Measurements from ENCODE around the gene SOAT2.

The SOAT2 gene

GRCh38 chr12:53065470-53065869 is 37.8 kb upstream of the SOAT2 start:
- no peak for DNase-seq

DNA sequence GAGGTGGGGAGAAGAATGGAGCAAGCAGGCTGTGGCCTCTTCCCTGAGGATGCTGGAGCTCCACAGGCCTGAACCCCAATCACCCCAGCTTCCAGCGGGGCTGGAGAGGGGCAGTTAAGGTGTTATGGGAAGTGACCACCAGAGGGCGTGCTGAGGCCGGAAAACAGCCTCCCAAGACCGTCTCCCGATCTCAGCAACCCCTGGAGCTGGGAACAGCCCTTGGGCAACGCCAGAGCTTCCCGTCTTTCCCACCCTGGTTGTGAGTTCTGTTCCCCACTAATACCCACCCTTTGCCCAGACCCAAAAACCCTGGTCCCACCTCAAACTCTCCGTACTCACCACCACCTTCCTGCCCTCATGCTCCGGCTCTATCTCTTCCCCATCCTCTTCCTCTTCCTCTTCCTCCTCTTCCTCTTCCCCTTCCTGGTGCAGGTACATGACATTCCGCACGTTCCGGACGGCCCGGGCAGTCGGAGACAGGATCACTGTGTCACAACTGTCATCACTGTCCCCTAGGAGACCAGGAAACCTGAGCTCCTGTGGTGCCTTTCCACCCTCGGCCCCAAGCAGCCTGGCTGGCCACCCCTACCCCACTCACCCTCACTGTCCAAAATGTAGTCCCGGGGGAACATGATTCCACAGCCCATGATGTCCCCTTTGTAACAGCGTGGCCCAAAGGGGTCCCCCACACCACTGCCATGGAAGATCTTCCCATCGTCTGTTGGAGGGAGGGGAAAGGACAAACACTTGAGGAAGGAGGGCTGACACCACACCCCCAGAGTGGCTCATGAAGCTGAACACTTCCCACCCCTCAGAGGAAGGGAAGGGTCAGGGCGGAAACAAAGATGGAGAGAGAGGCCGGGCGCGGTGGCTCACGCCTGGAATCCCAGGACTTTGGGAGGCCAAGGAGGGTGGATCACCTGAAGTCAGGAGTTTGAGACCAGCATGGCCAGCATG is 37.0 kb upstream of the SOAT2 start:
- peak; percentile 79 for DNase-seq

DNA sequence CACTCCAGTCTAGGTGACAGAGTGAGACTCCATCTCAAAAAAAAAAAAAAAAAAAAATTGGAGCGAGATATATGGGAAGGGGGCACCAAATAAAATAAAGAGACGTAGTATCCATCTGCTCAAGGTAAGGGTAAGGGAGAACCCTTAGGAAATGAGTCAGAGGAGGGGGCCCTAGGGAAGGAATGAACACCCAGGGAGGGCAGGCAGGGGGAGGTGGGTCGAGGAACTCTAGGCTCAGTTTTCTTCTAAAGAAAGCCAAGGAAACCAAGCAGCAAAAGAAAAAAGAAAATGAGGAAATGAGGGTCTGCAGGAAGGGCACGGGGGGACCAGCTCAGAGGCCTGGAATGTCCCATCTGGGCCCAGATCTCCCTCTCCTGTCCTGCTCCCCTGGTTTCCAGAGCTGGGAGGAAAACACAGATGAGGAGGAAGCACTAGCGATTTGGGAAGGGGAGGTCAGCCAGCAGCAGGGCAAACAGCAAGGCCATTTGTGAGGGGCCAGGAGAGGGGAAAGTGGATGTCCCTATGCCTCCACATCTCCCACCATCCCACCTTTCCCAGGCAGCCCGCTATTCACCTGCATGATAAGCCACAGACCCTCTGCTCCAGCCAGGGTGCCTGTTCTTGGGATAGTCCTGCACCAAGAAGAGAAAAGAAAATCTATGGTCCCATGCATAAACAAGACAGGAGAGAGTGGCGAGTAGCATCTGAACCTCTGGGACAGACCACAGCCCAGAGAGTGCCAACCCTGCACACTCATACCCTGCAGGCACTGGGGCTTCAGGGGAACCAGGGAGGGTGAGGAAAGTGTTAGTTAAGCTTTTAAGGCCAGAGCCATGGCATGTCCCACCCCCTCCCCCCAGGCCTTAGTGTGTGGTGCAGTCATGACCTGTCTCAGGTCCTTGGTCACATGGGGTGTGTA is 36.0 kb upstream of the SOAT2 start:
- no peak for DNase-seq

GRCh38 chr12:53067993-53068770 is 35.1 kb upstream of the SOAT2 start:
- DNase-seq = no peak

DNA sequence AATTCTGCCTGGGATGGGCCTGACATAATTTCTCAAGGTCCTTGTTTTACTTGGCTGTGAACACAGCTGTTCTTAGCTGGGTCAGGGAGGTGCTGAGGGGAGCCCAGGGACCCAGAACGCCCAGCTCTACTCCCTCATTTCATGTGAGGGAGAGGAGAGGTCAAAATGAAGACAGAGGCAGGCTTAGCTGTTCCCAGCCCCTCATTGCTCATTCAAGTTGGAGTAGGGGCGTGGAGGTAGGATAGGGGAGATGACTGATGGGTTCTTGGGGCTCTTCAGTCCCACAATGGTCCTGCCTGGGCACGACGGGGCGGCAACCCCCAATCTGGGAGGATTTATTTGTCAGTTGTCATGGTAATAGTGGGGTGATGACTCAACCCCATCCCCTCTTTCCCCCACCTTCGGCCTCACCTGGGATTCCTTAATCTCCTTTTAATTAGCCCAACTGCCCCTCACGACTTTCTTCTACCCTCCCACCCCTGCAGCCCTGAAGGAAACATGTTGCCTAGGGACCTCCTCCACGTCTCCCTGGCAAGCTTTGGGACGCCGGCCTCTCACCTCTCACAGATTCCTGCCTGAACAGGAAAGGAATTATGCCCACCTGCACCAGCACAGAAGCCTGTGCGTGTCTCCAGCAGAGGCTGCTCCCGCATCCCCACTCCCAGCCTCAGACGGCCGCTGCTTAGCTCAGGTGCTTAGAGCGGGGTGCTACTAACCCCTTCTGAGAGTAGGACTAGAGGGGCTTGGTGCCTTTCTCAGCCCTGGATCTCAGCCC is 34.3 kb upstream of the SOAT2 start:
- no peak for DNase-seq

DNA sequence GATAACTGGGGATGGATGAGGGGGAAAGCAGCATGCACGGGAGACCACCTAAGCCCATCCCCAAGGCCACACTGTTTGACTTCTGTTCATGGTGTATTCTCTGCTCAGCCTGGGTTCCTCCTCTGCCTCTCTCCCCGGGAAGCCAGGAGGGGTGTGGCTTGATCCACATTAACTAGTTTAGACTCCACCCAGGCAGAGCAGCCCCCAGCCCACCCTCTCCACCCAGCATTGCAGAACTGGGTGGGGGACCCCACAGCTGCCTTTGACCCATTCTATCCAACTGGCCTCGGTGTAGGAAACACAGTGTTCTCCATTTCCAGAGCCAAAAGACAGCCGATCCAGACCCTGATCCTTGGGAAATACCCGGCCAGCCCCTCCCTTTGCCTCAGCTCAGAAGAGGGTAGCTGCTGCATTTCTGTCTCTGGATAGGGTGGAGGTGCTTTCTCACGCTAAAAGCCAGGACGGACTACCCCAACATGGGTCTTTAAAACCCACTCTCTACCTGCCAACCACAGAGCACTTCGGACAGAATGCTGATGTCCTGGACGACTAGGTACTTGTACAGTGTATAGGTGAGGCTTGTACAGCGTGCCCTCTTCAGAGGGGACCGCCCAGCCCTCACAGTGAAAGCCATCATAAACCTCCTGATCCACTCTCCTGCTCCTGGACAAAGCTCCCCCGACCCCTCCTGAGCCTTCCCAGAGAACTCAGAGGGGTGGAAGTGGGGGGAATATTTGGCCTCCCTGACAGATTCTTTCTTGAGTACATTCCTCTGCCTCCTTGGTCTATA is 33.5 kb upstream of the SOAT2 start:
- DNase-seq = no peak

DNA sequence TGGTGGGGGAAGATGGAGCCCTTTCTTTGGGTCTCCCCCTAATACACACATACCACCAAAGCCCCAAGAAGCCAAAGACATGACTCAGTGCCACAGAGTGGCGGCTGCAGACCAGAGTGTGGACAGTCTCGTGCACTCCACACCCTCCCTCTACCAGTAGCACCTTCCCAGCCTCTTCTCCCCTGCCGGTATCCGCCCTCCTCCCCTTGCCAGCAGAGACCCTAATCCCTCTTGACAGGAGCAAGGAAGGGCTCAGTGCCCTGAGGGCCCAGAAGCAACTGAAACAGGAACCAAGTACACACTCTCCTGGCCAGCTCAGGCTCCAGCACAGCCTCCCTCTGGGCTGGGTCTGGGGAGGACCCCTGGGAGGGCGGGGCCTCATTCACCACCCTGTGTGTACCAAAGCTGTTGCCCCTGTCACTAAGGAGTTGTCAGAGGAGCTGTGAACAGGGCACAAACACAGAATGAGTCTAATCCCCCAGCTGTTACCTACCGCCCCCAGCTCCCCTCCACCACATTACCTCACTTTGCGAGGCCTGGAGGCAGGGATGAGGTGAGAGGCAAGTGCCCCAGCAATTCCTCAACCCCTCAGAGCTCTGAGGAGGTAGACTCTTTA is 32.3 kb upstream of the SOAT2 start:
- DNase-seq = no peak

DNA sequence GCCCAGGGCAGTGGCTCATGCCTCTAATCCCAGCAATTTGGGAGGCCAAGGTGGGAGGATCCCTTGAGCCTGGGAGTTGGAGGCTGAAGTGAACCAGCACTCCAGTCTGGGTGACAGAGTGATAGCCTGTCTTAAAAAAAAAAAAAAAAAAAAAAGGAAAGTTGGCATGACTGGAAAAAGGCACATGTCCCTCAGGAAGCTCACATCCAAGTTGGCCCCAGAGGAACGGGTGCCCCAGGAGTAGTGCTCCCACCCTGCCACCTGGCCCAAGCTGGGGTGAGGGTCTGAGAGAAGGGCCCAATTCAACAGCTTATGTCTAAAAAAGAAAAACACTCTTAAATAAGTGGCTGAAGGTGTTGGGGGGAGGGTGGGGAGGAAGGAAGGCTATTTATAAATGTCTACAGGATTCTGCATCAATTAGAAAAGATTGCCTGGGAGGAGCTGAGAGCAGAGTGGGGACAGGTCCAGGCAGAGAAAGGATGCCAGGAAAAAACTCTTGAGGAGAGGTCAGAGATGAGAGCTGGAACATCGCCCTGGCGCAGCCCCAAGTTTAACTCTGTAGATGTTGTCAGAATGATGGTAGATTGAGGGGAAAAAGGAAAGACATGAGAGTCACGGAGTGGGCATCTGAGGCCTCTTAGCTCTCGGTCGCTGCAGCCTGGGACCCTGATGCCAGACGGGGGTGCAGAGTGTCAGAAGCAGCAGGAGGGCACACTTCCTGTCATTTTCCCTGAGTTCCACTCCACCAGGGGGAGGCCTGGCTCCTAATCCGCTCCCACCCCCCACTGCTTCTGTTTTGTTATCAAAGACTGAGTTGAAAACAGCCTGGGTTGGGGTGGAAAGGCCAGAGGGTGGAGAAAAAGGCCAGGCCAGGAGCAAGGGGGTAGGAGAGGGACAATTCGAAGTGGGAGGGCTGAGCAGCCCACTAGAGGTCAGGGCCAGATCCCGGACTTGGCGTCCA is 31.4 kb upstream of the SOAT2 start:
- no peak for DNase-seq

GRCh38 chr12:53073881-53074280 is 29.4 kb upstream of the SOAT2 start:
- no peak for DNase-seq

DNA sequence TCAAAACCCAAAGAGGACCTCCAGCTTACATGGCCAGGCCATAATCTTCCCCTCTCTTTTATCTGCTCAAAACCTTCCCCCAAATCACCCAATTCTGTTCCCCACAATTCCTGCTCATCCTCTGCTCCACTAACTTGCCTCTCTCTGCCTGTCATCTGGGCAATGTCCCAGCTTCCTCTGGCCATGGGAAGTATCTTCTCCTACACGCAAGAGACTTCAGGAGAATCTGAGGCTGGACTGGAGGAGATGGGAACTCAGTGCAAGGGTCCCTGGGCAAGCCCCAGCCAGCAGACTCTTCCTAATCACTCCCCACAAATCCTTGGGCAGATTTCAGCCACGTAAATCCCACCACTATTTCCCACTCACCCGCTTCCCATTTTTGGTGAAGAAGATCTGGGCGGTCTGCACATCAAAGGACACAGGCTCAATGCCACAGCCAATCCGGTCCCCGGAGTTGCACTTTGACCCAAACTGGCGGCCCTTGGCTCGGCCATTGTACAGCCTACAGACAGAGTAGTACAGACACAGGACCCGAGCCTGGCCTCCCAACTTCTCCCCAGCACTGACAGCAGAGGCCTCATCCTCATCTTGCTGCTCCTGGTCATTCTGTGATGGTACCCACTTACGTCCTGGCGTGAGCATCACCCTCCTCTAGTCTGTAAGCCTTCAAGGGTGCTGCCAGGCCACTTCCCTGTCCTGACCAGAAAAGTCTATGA is 28.8 kb upstream of the SOAT2 start:
- no peak for DNase-seq

GRCh38 chr12:53074999-53075370 is 28.3 kb upstream of the SOAT2 start:
- no peak for DNase-seq

DNA sequence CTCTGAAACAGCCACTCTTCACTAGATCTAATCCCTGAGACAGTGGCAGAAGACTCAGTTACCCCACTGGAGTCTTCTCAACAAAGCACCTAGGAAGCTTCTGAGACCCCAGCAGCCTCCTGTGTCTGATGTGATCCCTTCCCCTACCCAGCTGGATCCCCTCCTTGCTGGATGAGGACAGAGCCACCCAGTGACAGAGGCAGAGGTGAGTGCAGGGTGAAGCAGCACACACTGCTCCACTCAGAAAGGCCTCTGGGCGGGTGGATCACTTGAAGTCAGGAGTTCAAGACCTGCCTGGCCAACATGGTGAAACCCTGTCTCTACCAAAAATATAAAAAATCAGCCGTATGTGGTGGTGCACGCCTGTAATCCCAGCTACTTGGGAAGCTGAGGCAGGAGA is 26.8 kb upstream of the SOAT2 start:
- no peak for DNase-seq

DNA sequence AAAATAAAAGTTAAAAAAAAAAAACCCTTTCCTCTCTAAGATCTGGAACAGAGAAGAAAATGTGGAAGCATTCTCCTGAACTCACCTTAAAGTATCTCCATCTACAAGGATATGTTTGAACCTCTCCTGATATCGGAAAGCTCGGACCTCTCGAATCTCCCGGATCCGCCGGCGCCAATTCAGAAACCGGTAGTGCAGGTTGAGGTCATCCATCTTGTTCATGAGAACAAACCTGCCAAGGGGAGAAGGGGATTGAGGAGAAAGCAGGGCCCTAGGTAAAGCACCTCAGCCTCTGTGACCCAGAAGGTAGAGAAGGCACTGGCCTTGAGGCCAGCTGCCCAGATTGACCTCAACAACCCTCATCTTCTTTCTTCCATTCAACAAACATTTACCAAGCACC is 26.3 kb upstream of the SOAT2 start:
- no peak for DNase-seq

- peak; percentile 78 for DNase-seq
Measured at GRCh38 chr12:53078425-53079225, 24.7 kb upstream of the SOAT2 start.

- peak; percentile 99 for DNase-seq
Measured at GRCh38 chr12:53079226-53080117, 23.8 kb upstream of the SOAT2 start, which contains the start of gene SPRYD3. Gene SPRYD3 (minus strand): TSS chr12:53079390. CDS start chr12:53079333, 57 bp downstream.

DNA sequence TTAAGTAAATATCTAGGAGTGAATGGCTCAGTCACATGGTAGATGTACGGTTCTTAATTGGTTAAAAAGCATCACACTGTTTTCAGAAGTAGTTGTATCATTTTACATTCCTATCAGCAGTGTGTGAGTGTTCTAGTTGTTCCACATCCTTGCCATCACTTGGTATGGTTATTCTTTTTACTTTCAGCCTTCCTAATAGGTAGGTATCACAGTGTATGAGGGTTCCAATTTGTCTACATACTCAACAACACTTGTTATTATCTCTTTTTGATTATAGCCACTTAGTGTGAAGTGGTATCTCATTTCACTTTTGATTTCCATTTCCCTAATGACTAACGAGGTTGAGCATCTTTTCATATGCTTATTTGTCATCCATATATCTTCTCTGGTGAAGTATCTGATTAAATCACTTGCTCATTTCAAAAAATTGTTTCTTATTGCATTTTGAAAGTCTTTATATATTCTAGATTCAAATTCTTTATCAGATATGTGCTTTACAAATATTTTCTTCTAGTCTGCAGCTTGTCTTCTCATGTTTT is 20.6 kb upstream of the SOAT2 start:
- no peak for DNase-seq

- no peak for DNase-seq
Measured at GRCh38 chr12:53086361-53086760, 16.9 kb upstream of the SOAT2 start.
